GM23338 (cell line): ENCODE results near the gene NUP160. TPM values are rescaled to one million over a fixed set of nuclear protein-coding genes. Genes with fewer than 3 reads are reported as not detected.

Experiments used
- ATAC-seq: fragments of 200-7000 bp; cut with Tn5 transposase; 3 replicates; pipeline ENCODE4 v1.9.1; 2020
- DNase-seq: peaks from one replicate; pipeline ENCODE4 v3.0.0-alpha.2; 2015; ENCODE audit warnings: low spot score
- H2AFZ ChIP-seq: fragments of 200-600 bp; sonication (generic); 2 replicates; pipeline ENCODE4 v1.8.0; 2016; ENCODE audit warnings: antibody characterized with exemption, mild to moderate bottlenecking, moderate library complexity
- H3F3A ChIP-seq: fragments of 200-600 bp; sonication (generic); replicated peaks from 2 replicates; pipeline ENCODE4 v1.8.0; 2017; ENCODE audit warnings: antibody characterized with exemption, mixed run types, low read depth
- H3K27ac ChIP-seq: fragments of 200-600 bp; sonication (generic); 2 replicates; pipeline ENCODE4 v1.6.1; 2016; ENCODE audit warnings: low read depth
- H3K27me3 ChIP-seq: fragments of 200-600 bp; sonication (generic); 2 replicates; pipeline ENCODE4 v1.8.0; 2016; ENCODE audit warnings: mild to moderate bottlenecking, mixed run types, moderate library complexity; ENCODE audit not compliant: insufficient read depth
- H3K36me3 ChIP-seq: fragments of 200-600 bp; sonication (generic); 2 replicates; pipeline ENCODE4 v1.8.0; 2016; ENCODE audit warnings: mild to moderate bottlenecking; ENCODE audit not compliant: insufficient read depth
- H3K4me1 ChIP-seq: fragments of 200-600 bp; sonication (generic); 2 replicates; pipeline ENCODE4 v1.8.0; 2016; ENCODE audit warnings: mild to moderate bottlenecking, moderate library complexity; ENCODE audit not compliant: insufficient read depth
- H3K4me2 ChIP-seq: fragments of 200-600 bp; sonication (generic); 2 replicates; pipeline ENCODE4 v1.7.1; 2017; ENCODE audit warnings: mixed run types
- H3K4me3 ChIP-seq: fragments of 200-600 bp; sonication (generic); 2 replicates; pipeline ENCODE4 v1.6.1; 2016; ENCODE audit warnings: mixed run types
- H3K79me2 ChIP-seq: fragments of 200-600 bp; sonication (generic); replicated peaks from 2 replicates; pipeline ENCODE4 v1.8.0; 2017; ENCODE audit warnings: mild to moderate bottlenecking; ENCODE audit not compliant: insufficient read depth
- H3K9me2 ChIP-seq: fragments of 200-600 bp; sonication (generic); 2 replicates; pipeline ENCODE4 v1.8.0; 2017; ENCODE audit not compliant: insufficient read depth
- H4K20me1 ChIP-seq: fragments of 200-600 bp; sonication (generic); replicated peaks from 2 replicates; pipeline ENCODE4 v1.8.0; 2017; ENCODE audit warnings: mild to moderate bottlenecking; ENCODE audit not compliant: insufficient read depth
- H3K27ac Mint-ChIP-seq: 2 replicates; pipeline ENCODE4 v1.8.0; 2020; ENCODE audit warnings: inconsistent platforms, mild to moderate bottlenecking, moderate library complexity, mixed read lengths
- H3K27me3 Mint-ChIP-seq: 3 replicates; pipeline ENCODE4 v1.8.0; 2022; ENCODE audit warnings: low read depth, mild to moderate bottlenecking, moderate library complexity, mixed read lengths, inconsistent platforms; ENCODE audit not compliant: insufficient read depth, poor library complexity
- H3K36me3 Mint-ChIP-seq: 3 replicates; pipeline ENCODE4 v1.8.0; 2021; ENCODE audit warnings: low read depth, mild to moderate bottlenecking, inconsistent platforms, moderate library complexity, mixed read lengths
- H3K4me1 Mint-ChIP-seq: 3 replicates; pipeline ENCODE4 v1.8.0; 2020; ENCODE audit warnings: mild to moderate bottlenecking, inconsistent platforms, mixed read lengths
- H3K4me3 Mint-ChIP-seq: 3 replicates; pipeline ENCODE4 v1.8.0; 2021; ENCODE audit warnings: moderate library complexity, mild to moderate bottlenecking, inconsistent platforms, mixed read lengths
- H3K9me3 Mint-ChIP-seq: 3 replicates; pipeline ENCODE4 v1.8.0; 2020; ENCODE audit warnings: moderate library complexity, mild to moderate bottlenecking, inconsistent platforms, mixed read lengths
- CREB1 ChIP-seq: fragments of 250-450 bp; sonication (Bioruptor Pico); IDR thresholded peaks from 2 replicates; pipeline ENCODE4 v1.5.0; 2020; ENCODE audit warnings: low read depth, mild to moderate bottlenecking, moderate library complexity
- CTCF ChIP-seq, 2 experiments: fragments of 200-600 bp in 1 of 2; sonication (generic) in 1 of 2; conservative IDR thresholded peaks; 2 replicates each; pipeline versions ENCODE4 v1.5.1 to v1.6.1; 2016 to 2017; ENCODE audit warnings: antibody characterized with exemption in 2 of 2, low read depth in 2 of 2, mild to moderate bottlenecking in 2 of 2, moderate library complexity in 1 of 2
- EZH2 ChIP-seq: fragments of 200-600 bp; sonication (generic); IDR thresholded peaks from one replicate; pipeline ENCODE4 v1.8.0; 2017; ENCODE audit warnings: antibody characterized with exemption, mild to moderate bottlenecking, low read depth; ENCODE audit not compliant: unreplicated experiment
- EZH2phosphoT487 ChIP-seq: fragments of 200-600 bp; sonication (generic); IDR thresholded peaks from one replicate; pipeline ENCODE4 v1.8.1; 2018; ENCODE audit warnings: antibody characterized with exemption; ENCODE audit not compliant: unreplicated experiment
- JUNB ChIP-seq: IDR thresholded peaks from one replicate; pipeline ENCODE4 v1.6.1; 2016; ENCODE audit warnings: antibody characterized with exemption; ENCODE audit not compliant: unreplicated experiment
- NANOG ChIP-seq: IDR thresholded peaks from 2 replicates; pipeline ENCODE4 v1.6.1; 2016; ENCODE audit warnings: antibody characterized with exemption, borderline replicate concordance
- POLR2AphosphoS5 ChIP-seq: IDR thresholded peaks from 2 replicates; pipeline ENCODE4 v1.6.1; 2016; ENCODE audit warnings: antibody characterized with exemption, low read depth
- REST ChIP-seq: IDR thresholded peaks from one replicate; pipeline ENCODE4 v1.6.1; 2018; ENCODE audit warnings: antibody characterized with exemption; ENCODE audit not compliant: unreplicated experiment
- STAT1 ChIP-seq: IDR thresholded peaks from one replicate; pipeline ENCODE4 v1.6.1; 2016; ENCODE audit warnings: antibody characterized with exemption; ENCODE audit not compliant: unreplicated experiment
- ZNF114 ChIP-seq: fragments of 250-450 bp; sonication (Bioruptor Pico); IDR thresholded peaks from 2 replicates; pipeline ENCODE4 v1.5.0; 2020; ENCODE audit warnings: mild to moderate bottlenecking, moderate library complexity
- ZNF331 ChIP-seq: fragments of 250-450 bp; sonication (Bioruptor Pico); IDR thresholded peaks from 2 replicates; pipeline ENCODE4 v1.5.0; 2020; ENCODE audit warnings: low read depth, mild to moderate bottlenecking, moderate library complexity
- polyA plus RNA-seq: library from polyadenylated mRNA; unstranded; fragments of >200 nt; fragmentation: Nextera tagmentation; extraction: Ambion mirVana; gene quantifications from 2 replicates; pipeline ENCODE4 v1.2.1, GENCODE V29; 2016
- total RNA-seq: library from RNA; depleted of rRNA; stranded (reverse); fragments of >200 nt; shearing (Covaris generic); gene quantifications from 2 replicates; pipeline ENCODE4 v1.2.3, GENCODE V29; 2014
- TF ChIP-seq, protein P1 (sequence below): IDR thresholded peaks from 2 replicates; pipeline ENCODE4 v1.6.1; 2016; ENCODE audit warnings: antibody characterized with exemption
- TF ChIP-seq, protein P2 (sequence below): fragments of 250-450 bp; sonication (Bioruptor Pico); IDR thresholded peaks from 2 replicates; pipeline ENCODE4 v1.5.0; 2020; ENCODE audit warnings: mild to moderate bottlenecking, moderate library complexity

Gene NUP160
- total and polyA plus RNA-seq, 2 experiments from 2014 or later = 41.2 to 101 TPM

DNA sequence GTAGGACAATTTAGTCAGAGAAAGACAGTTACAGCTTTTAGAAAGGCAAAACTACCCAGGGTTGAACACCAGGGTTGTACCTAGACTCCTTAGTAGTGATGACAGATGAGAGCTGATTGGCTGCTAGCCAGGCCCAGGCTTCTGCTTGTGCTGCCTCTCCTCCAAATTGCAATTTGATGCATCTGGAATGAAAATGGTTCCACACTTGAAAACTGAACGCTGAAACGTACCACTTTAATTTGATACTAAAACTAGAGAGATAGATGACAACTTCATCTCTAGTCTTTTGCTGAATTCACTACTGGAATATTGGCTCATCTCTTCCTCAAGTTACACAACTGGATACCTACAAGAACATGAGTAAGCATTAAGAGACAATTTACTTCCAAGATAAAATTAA lies 61.8 kb downstream of the NUP160 start:
- Histone ChIP-seq H3K27ac (no peak overlapping the region), H3K9me2 (no peaks in the 10 kb centered on the region), H4K20me1 (no peaks in the 10 kb centered on the region; the same call in 1 of the 2 replicates), H3K27me3 (no peaks in the 10 kb centered on the region), H3K79me2 (no peaks in the 10 kb centered on the region), H3K4me2 (no peak overlapping the region), H3K36me3 (peaks cover 66% of the 10 kb centered on the region), H3F3A (no peaks in the 10 kb centered on the region; the same call in 1 of the 2 replicates), H3K4me3 (no peak overlapping the region), H2AFZ (no peak overlapping the region), H3K4me1 (no peaks in the 10 kb centered on the region)
- Mint-ChIP-seq H3K4me3 (no peak overlapping the region), H3K36me3 (peaks cover 88% of the 10 kb centered on the region), H3K4me1 (no peaks in the 10 kb centered on the region), H3K9me3 (no peaks in the 10 kb centered on the region), H3K27me3 (peaks cover 2% of the 10 kb centered on the region), H3K27ac (no peak overlapping the region)
- no peak for ATAC-seq
- TF ChIP-seq ZNF114 (CRISPR knock-in tag) = no peak
- no peak for TF ChIP-seq EZH2phosphoT487
- no peak for TF ChIP-seq JUNB
- TF ChIP-seq, protein P1, sequence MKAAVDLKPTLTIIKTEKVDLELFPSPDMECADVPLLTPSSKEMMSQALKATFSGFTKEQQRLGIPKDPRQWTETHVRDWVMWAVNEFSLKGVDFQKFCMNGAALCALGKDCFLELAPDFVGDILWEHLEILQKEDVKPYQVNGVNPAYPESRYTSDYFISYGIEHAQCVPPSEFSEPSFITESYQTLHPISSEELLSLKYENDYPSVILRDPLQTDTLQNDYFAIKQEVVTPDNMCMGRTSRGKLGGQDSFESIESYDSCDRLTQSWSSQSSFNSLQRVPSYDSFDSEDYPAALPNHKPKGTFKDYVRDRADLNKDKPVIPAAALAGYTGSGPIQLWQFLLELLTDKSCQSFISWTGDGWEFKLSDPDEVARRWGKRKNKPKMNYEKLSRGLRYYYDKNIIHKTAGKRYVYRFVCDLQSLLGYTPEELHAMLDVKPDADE = no peak
- TF ChIP-seq ZNF331 = no peak
- TF ChIP-seq NANOG = no peak
- no peak for TF ChIP-seq REST
- TF ChIP-seq CTCF (conservative IDR thresholded peaks at IDR 0.05; ENCODE audit: low read depth in 2 of 2) = no peak
- TF ChIP-seq STAT1 = no peak
- TF ChIP-seq POLR2AphosphoS5 = no peak
- TF ChIP-seq EZH2 = no peak
- no peak for TF ChIP-seq CREB1 (CRISPR knock-in tag)
- TF ChIP-seq, protein P2, sequence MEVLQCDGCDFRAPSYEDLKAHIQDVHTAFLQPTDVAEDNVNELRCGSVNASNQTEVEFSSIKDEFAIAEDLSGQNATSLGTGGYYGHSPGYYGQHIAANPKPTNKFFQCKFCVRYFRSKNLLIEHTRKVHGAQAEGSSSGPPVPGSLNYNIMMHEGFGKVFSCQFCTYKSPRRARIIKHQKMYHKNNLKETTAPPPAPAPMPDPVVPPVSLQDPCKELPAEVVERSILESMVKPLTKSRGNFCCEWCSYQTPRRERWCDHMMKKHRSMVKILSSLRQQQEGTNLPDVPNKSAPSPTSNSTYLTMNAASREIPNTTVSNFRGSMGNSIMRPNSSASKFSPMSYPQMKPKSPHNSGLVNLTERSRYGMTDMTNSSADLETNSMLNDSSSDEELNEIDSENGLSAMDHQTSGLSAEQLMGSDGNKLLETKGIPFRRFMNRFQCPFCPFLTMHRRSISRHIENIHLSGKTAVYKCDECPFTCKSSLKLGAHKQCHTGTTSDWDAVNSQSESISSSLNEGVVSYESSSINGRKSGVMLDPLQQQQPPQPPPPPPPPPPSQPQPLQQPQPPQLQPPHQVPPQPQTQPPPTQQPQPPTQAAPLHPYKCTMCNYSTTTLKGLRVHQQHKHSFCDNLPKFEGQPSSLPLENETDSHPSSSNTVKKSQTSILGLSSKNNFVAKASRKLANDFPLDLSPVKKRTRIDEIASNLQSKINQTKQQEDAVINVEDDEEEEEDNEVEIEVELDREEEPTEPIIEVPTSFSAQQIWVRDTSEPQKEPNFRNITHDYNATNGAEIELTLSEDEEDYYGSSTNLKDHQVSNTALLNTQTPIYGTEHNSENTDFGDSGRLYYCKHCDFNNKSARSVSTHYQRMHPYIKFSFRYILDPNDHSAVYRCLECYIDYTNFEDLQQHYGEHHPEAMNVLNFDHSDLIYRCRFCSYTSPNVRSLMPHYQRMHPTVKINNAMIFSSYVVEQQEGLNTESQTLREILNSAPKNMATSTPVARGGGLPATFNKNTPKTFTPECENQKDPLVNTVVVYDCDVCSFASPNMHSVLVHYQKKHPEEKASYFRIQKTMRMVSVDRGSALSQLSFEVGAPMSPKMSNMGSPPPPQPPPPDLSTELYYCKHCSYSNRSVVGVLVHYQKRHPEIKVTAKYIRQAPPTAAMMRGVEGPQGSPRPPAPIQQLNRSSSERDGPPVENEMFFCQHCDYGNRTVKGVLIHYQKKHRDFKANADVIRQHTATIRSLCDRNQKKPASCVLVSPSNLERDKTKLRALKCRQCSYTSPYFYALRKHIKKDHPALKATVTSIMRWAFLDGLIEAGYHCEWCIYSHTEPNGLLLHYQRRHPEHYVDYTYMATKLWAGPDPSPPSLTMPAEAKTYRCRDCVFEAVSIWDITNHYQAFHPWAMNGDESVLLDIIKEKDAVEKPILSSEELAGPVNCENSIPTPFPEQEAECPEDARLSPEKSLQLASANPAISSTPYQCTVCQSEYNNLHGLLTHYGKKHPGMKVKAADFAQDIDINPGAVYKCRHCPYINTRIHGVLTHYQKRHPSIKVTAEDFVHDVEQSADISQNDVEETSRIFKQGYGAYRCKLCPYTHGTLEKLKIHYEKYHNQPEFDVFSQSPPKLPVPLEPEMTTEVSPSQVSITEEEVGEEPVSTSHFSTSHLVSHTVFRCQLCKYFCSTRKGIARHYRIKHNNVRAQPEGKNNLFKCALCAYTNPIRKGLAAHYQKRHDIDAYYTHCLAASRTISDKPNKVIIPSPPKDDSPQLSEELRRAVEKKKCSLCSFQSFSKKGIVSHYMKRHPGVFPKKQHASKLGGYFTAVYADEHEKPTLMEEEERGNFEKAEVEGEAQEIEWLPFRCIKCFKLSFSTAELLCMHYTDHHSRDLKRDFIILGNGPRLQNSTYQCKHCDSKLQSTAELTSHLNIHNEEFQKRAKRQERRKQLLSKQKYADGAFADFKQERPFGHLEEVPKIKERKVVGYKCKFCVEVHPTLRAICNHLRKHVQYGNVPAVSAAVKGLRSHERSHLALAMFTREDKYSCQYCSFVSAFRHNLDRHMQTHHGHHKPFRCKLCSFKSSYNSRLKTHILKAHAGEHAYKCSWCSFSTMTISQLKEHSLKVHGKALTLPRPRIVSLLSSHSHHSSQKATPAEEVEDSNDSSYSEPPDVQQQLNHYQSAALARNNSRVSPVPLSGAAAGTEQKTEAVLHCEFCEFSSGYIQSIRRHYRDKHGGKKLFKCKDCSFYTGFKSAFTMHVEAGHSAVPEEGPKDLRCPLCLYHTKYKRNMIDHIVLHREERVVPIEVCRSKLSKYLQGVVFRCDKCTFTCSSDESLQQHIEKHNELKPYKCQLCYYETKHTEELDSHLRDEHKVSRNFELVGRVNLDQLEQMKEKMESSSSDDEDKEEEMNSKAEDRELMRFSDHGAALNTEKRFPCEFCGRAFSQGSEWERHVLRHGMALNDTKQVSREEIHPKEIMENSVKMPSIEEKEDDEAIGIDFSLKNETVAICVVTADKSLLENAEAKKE = no peak
- DNase-seq = no peak
